Erythroblast (primary cell): Measurements from ENCODE around the gene ZMYM4.

ENCODE experiments used
- GATA1 ChIP-seq: IDR thresholded peaks from 2 replicates; pipeline ENCODE4 v1.6.1; 2011; ENCODE audit warnings: low read depth, mild to moderate bottlenecking, control low read depth, low read length, moderate library complexity
- POLR2A ChIP-seq: IDR thresholded peaks from 2 replicates; pipeline ENCODE4 v1.6.1; 2011; ENCODE audit warnings: mild to moderate bottlenecking, low read length

DNA sequence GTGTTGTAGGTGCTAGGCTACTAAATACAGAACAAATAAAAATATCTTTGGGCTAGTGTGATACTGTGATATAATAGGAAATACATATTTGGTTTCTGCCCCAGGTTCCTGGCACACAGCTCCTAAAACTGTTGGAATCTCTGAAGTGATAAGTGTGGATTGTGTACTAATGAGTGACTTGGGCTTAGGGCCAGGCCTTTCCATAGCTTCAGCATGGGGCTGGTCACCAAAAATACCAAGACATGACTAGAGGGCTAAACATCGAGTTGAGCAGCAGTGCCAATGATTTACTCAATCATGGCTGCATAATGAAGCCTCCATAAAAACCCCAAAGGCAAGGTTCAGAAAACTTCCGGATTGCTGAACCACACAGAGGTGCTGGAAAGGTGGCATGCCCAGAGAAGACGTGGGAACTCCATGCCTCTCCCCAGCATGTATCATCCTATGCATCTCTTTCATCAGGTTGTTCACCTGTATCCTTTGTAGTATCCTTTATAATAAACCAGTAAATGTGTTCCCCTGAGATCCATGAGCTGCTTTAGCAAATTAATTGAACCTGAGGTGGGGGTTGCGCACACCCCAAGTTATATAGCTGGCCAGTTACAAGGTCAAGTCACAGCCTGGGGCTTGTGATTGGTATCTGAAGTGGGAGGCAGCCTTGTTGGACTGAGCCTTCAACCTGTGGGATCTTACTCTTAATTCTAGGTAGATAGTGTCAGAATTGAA, 51.6 kb downstream of the ZMYM4 start:
- no peak for TF ChIP-seq POLR2A
- TF ChIP-seq GATA1, result no peak
